SK-N-MC (cell line): ENCODE data around the gene SFN.

Source experiments
- EZH2 ChIP-seq: fragments of 200-600 bp; sonication (generic); IDR thresholded peaks from one replicate; pipeline ENCODE4 v1.6.1; 2017; ENCODE audit warnings: antibody characterized with exemption
- FOXP2 ChIP-seq: optimal IDR thresholded peaks from 2 replicates; pipeline ENCODE3; 2011; ENCODE audit warnings: mild to moderate bottlenecking, moderate library complexity; ENCODE audit not compliant: insufficient read depth; ENCODE audit errors: extremely low read length, control extremely low read depth
- POLR2AphosphoS5 ChIP-seq: IDR thresholded peaks from 2 replicates; pipeline ENCODE4 v1.6.1; 2012; ENCODE audit warnings: mild to moderate bottlenecking, low read depth, low read length, borderline replicate concordance

GRCh38 chr1:26824731-26825130, 38.2 kb upstream of the SFN start:
- TF ChIP-seq EZH2 (no peak), POLR2AphosphoS5 (no peak), FOXP2 (no peak)
